IPS-NIHi7 (cell line): ENCODE results near the gene SPOCK3.

Experiments
- DNase-seq: peaks from one replicate; pipeline ENCODE4 v3.0.0; 2012; ENCODE audit warnings: mixed read lengths; ENCODE audit errors: extremely low spot score

SPOCK3 gene

GRCh38 chr4:167176723-167177367 is 57.4 kb downstream of the SPOCK3 start:
- no peak for DNase-seq

- DNase-seq = no peak
Measured at GRCh38 chr4:167171928-167172327, 62.4 kb downstream of the SPOCK3 start.

- no peak for DNase-seq
Measured at GRCh38 chr4:167168611-167169010, 65.7 kb downstream of the SPOCK3 start.

- DNase-seq = no peak
Measured at GRCh38 chr4:167150587-167150986, 83.7 kb downstream of the SPOCK3 start.

GRCh38 chr4:167144605-167145004 is 89.7 kb downstream of the SPOCK3 start:
- DNase-seq = no peak

- no peak for DNase-seq
Measured at GRCh38 chr4:167143018-167143417, 91.3 kb downstream of the SPOCK3 start.

- no peak for DNase-seq
Measured at GRCh38 chr4:167136270-167136669, 98.0 kb downstream of the SPOCK3 start.

GRCh38 chr4:167129146-167129545 is 105.1 kb downstream of the SPOCK3 start:
- DNase-seq = no peak

GRCh38 chr4:167119392-167119791 is 114.9 kb downstream of the SPOCK3 start:
- DNase-seq = no peak

- DNase-seq = no peak
Measured at GRCh38 chr4:167117273-167117672, 117.0 kb downstream of the SPOCK3 start.

- DNase-seq = no peak
Measured at GRCh38 chr4:167114416-167114971, 119.8 kb downstream of the SPOCK3 start.

GRCh38 chr4:167111622-167112021 is 122.7 kb downstream of the SPOCK3 start:
- DNase-seq = no peak

GRCh38 chr4:167111092-167111491 is 123.2 kb downstream of the SPOCK3 start:
- DNase-seq = no peak

- no peak for DNase-seq
Measured at GRCh38 chr4:167109859-167110258, 124.4 kb downstream of the SPOCK3 start.

- DNase-seq = no peak
Measured at GRCh38 chr4:167105857-167106256, 128.4 kb downstream of the SPOCK3 start.

- no peak for DNase-seq
Measured at GRCh38 chr4:167102475-167102874, 131.8 kb downstream of the SPOCK3 start.

GRCh38 chr4:167101035-167101434 is 133.3 kb downstream of the SPOCK3 start:
- DNase-seq = no peak

- no peak for DNase-seq
Measured at GRCh38 chr4:167100120-167100519, 134.2 kb downstream of the SPOCK3 start.

GRCh38 chr4:167088115-167088514 is 146.2 kb downstream of the SPOCK3 start:
- no peak for DNase-seq

- DNase-seq = no peak
Measured at GRCh38 chr4:167084321-167084720, 150.0 kb downstream of the SPOCK3 start.

- no peak for DNase-seq
Measured at GRCh38 chr4:167079762-167080161, 154.5 kb downstream of the SPOCK3 start.

GRCh38 chr4:167052631-167053091 is 181.6 kb downstream of the SPOCK3 start:
- no peak for DNase-seq

- no peak for DNase-seq
Measured at GRCh38 chr4:167049257-167049656, 185.0 kb downstream of the SPOCK3 start.

- DNase-seq = no peak
Measured at GRCh38 chr4:167041524-167041923, 192.8 kb downstream of the SPOCK3 start.
